HG03159 (cell line): ENCODE measurements around the gene RANBP2.

Experiments used
- ATAC-seq: cut with Tn5 transposase; IDR thresholded peaks from one replicate; pipeline ENCODE4 v1.9.1; 2021; ENCODE audit warnings: mild to moderate bottlenecking, moderate library complexity; ENCODE audit not compliant: unreplicated experiment

Gene RANBP2

DNA sequence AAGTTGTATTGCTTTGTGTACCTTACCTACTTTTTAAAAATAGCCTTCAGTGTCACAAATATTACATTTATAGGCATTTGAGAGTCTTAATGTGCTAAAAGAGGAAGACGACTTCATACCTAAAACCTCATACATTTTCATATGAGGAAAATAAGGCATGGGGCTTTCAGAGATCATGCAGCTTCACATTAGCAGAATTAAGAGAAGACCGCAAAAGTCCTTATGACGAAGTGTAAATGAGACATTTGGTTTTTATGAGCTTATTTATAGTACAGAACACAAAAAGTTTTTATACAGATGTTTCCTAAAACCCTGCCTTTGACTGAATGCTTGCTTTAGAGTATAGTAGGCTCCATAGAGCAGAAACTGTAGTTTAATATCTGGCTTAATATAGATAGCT lies 57.2 kb downstream of the RANBP2 start:
- peak; percentile 73 for ATAC-seq

DNA sequence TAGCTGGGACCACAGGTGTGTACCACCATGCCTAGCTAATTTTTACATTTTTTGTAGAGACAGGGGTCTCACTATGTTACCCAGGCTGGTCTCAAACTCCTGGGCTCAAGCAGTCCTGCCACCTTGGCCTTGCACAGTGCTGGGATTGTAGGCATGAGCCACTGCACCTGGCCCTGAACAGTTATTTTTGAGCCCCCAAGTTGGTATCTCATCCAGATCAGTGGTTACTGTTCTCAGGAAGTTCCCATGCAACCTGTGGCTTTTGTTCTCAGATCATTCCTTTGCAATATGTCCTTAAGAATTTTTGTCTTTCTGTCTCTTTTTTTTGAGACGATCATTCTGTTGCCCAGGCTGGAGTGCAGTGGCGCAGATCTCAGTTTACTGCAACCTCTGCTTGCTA lies 59.6 kb downstream of the RANBP2 start:
- ATAC-seq = no peak

DNA sequence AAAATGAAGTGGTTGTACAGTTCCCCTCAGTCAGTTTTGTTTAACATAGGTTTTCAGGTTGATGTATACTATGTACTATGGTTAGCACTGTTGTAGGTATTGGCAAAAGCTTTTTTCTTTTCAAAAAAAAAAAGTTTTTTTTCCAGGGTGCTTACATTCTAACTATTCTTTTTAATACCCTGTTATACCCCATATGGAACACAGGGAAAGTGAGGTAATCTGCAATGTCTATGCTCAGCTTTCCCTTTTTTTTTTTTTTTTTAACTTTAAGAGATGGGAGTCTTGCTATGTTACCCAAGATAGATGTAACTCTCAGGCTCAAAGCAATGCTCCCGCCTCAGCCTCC lies 66.7 kb downstream of the RANBP2 start:
- ATAC-seq = peak; percentile 3

DNA sequence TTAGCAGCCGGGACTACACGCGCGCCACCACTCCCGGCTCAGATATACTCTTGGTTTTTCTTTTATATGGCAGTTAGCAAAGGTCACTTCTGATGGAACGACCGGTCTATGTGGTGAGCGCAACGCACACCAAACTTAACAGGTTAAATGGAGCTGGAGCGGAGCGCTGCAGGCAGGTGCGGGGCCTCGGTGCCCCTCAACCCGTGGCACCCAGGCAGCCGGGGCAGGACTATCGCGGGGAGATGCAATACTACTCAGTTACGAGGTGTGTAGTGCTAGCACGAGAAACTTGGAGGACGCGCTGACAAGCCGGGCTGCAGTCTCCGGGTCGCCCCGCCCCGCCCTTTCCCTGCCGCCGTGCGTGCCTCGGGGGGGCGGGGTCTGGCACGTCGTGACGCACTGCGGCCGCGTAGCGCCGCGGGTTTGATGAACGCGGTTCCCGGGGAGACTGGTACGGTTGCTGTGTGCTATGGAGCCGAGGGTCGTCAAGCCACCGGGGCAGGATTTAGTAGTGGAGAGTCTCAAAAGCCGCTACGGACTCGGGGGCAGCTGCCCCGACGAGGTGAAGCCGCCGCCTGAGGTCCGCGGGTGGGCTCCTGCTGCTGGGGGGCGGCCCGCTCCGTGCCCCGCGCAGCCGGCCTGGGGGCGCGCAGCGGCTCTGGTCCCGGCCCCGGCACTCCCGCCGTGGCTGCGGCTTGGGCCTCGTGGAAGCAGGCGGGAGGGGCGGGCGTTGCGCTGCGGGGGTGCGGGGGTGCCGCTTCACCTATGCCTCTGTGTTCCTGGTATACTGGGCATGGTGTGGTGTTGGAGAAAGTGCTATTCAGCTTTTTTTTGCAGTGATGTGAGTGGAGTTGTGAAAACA lies 67.3 kb downstream of the RANBP2 start, which contains the start of gene CCDC138:
Gene CCDC138 (plus strand): TSS at position 418 of the 862 bp plus-strand sequence. CDS start 52 bp downstream, at position 470.
- peak; percentile 97 for ATAC-seq

DNA sequence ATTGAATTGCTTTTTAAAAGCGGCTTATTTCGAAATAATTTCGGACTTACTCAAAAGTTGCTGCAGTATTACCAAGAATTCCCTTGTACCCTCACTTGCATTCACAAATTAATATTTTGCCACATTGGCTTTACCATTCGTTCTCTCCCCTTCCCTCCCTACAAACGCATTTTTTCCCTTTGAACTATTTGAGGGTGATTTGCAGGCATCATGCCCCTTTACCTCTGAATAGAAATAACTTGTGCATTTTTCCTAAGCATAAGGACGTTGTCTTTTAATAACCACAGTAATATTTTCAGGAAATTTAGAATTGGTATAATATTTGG lies 67.9 kb downstream of the RANBP2 start:
- no peak for ATAC-seq

DNA sequence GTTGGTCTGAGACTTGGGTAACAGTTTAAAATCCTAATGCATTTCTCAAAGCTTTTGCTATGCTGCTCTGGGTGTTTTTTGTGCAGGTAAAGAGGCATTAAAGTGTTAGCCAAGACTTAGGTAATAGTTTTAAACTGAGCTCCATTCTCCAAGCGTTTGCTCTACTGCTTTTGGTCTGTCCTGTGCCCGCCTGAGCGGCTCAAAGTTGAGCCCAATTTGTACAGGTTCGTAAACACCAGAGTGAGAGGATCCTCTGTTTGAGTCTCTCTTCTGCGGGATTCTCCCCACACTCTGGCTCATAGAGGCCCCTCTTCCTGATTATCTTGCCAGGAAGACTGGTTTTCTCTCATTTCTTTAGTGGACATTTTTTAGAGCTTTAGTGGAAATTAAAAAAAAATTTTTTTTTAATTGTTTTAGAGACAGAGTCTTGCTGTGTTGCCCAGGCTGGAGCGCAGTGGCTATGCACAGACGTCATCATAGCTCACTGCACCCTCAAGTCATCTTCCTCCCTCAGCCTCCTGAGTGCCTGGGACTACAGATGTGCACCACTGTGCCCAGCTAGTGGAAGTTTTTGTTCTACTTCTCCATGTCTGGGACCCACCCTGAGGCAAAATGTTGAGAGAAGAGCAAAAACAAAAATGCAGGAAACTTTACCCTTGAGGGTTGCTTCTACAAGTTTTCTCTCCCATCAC lies 83.9 kb downstream of the RANBP2 start:
- ATAC-seq = no peak

DNA sequence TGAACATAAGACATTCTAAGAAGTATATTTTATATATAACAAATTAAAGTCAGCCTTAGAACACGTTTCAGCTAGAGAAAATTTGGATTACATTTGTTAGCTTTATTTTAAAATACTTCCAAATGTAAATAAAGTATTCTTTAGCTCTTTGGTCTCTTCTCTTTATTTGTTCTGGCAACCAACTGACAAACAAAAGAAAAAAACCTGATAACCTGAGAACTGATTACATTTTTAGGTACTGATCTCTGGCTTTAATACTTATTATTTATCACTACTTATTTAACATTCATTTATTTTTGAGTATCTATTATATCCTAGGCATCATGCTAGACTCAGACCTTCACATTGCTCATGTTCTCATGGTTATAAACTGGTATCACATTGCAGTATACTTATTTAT lies 85.8 kb downstream of the RANBP2 start:
- ATAC-seq = no peak

DNA sequence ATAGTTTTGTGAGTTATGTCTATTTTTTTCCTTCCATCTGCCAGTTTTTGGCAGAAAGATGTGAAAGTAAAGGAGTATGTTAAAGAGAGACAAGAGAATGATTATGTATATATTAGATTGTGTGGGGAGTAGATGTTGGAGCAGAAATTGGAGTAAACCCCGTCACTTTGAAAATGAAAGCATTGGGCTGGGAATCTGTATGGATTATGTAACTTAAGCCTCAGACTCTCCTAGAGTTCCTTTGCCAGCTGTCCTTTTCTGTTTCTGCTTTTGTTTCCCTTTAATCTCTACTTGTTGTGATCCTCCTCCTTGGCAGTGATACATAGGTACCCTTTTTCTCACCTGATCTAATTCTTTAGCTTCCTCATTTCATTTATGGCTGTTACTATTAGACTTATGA lies 86.5 kb downstream of the RANBP2 start:
- no peak for ATAC-seq

DNA sequence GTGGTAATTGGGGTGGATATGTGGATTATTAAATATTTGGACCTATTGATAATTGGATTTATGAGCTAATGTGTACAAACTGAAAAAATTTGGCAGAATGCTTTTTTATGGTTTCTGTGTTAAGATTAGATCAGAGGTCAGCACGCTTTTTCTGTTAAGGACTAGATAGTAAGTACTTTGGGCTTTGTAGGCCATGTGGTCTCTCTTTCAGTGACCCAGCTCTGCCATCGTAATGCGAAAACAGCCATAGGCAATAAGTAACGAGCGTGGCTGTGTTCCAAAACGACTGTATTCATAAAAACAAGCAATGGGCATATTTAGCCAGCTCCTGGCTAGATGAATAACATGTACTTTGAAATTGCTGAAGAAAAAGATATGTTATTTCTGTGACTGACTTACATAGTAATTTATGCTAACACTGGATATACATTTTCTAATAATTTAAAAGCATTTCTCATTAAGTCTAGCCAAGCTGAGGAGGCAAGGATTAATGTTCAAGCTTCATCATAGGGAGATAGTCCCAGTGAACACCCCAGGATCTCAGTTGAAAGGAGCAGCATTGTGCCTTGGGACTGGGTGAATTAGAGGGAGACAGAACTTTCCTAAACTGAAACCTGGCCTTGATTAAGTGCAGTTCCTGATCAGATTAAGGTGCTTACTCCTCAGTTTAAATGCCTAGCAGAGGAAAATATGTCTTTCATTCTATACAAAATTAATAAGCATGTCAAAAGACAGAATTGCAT lies 87.3 kb downstream of the RANBP2 start:
- no peak for ATAC-seq

DNA sequence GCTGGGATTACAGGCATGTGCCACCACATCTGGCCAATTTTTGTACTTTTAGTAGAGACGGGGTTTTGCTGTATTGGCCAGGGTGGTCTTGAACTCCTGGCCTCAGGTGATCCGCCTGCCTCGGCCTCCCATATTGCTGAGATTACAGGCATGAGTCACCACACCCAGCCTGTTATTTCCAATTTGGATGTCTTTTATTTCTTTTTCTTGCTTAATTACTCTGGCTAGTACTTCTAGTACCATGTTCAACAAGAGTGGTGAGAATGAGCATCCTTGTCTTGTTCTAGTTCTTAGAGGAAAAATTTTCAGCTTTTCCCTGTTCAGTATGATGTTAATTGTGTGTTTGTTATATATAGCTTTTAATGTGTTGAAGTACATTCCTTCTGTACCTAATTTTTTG lies 90.7 kb downstream of the RANBP2 start:
- ATAC-seq = no peak

DNA sequence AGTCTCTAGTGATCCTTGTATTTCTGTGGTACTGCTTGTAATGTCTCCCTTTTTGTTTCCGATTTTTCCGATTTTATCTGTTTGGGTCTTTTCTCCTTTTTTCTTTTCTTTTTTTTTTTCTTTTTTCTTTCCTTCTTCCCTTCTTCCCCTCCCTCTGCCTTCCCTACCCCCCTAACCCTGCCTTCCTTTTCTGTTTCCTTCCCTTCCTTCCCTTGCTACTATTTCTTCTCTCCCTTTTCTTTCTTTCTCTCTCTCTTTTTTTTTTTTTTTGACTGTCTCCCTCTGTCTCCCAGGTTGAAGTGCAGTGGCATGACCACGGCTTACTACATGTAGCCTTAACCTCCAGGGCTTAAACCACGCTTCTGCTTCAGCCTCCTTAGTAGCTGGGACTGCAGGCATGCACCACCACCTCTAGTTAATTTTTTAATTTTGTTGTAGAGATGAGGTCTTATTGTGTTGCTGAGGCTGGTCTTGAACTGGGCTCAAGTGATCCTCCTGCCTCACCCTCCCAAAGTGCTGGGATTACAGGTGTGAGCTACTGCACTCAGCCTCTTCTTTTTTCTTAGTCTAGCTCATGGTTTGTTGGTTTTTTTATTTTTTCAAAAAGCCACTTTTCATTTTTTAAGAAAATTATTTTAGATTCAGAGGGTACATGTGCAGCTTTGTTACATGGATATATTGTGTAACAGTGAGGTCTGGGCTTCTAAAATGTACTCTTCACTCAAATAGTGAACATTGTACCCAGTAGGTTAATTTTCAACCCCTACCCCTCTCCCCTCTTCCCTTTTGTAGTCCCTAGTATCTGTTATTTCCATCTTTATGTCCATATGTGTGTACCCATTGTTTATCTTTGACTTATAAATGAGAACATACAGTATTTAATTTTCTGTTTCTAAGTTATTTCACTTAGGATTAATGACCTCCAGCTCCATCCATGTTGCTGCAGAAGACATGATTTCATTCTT lies 92.0 kb downstream of the RANBP2 start:
- ATAC-seq = no peak

DNA sequence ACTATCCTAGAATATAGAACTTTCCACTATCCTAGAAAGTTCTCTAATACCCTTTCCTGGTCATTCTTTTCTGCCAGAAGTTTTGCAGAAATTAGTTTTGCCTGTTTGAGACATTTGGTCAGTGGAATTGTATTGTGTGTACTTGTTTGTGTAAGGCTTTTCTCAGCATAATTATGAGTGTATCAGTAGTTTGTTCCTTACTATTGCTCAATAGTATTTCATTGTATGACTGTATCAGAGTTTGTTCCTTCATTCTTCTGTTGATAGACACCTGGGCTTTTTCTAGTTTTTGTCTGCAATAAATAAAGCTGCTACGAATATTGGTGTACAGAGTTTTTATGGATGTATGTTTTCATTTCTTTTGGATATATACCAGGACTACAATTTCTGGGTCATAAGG lies 94.5 kb downstream of the RANBP2 start:
- ATAC-seq = no peak

DNA sequence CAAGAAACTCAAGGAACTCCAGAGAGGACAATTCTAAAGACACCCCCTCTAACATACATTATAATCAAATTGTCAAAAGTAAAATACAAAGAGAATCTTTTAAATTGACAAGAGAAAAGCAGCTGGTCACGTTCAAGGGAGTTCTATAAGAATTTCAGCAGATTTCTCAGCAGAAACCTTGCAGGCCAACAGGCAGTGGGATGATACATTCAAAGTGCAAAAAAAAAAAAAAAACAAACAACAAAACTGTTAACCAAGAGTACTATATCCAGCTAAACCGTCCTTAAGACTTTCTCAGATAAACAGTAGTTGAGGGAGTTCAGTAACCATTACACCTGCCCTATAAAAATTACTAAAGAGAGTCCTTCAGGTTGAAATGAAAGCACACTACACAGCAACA lies 101.2 kb downstream of the RANBP2 start:
- ATAC-seq = no peak

DNA sequence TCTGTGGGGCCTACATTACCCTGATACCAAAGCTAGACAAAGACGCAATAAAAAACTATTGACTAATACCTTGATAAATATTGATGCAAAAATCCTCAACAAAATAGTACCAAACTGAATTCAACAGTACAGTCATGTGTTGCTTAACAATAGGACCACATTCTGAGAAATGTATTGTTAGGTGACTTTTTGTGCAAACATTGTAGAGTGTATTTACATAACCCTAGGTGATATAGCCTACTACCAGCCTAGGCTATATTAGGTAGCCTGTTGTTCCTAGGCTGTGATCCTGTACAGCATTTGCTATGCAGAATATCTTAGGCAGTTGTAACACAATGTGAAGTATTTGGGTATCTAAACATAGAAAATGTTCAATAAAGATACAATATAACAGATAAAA lies 104.0 kb downstream of the RANBP2 start:
- no peak for ATAC-seq

DNA sequence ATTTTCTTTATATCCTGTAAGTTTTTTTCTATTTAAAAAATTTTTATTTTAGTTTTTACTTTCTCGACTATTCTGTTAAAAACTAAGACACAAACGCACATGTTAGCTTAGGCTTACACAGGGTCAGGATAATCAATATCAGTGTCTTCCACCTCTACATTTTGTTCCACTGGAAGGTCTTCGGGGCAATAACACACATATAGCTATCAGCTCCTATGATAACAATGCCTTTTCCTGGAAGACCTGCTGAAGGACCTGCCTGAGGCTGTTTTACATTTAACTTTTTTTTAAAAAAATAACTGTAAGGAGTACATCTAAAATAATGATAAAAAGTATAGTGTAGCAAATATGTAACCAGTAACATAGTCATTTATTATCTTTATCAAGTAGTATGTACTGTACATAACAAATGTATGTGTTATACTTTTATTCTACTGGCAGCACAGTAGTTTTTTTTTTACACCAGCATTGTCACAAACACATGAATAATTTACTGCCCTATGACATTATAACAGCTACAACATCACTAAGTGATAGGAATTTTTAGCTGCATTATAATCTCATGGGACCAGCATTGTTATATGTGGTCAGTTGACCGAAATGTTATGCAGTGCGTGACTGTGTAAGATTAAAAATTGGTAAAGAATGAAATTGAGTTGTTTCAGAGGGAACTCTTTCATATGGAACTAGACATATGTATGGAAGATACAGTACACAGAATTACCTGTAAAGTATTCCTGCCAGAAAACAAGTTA lies 105.2 kb downstream of the RANBP2 start:
- no peak for ATAC-seq

DNA sequence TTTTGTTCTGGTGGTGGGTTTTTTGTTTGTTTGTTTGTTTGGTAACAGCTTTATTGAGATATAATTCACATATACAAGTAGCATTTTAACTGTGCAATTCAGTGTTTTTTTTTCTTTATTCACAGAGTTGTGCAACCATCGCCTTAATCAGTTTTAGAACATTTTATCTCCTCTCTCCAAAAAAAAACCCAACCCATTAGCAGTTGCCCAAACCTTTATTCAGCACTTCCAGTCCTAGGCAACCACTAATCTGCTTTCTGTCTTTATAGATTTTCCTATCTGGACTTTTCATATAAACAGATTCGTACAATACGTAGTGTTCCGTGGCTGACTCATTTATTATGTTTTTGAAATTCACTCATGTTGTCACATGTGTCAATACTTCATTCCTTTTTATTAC lies 106.0 kb downstream of the RANBP2 start:
- no peak for ATAC-seq

DNA sequence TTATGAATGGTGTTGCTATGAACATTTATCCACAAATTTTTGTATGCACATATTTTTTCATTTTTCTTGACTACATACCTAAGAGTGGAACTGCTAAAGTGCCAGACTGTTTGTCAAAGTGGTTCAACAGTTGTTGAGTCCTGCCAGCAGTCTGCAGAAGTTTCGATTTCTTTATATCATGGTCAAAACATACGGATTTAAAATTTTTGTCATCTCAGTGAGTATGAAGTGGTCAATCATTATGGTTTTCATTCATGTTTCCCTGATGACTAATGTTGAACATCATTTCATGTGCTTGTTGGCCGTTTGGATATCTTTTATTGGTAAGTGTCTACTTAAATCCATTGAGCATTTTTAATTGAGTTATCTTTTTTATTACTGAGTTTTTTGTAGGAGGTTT lies 106.5 kb downstream of the RANBP2 start:
- no peak for ATAC-seq

DNA sequence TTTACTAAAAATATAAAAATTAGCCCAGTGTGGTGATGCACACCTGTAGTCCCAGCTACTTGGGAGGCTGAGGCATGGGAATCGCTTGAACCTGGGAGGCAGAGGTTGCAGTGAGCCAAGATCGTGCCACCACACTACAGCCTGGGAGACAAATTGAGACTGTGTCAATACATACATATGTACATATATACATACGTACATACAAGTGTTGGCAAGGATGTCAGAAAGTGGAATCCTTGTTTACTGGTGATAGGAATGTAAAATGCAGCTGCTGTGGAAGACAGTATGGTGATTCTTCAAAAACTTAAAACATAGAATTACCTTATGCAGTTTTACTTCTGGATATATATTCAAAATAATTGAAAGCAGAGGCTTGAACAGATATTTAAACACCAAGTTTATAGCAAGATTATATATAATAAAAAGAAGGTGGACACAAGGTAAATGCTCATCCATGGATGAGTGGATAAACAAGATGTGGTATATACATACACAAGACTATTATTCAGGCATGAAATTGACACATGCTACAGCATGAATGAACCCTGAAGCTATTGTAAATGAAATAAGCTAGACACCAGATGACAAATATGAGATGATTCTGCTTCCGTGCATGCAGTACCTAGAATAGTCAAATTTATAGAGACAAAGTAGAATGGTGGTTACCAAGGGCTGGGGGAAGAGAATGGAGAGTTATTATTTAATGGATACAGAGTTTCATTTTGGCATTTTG lies 110.5 kb downstream of the RANBP2 start:
- ATAC-seq = no peak

DNA sequence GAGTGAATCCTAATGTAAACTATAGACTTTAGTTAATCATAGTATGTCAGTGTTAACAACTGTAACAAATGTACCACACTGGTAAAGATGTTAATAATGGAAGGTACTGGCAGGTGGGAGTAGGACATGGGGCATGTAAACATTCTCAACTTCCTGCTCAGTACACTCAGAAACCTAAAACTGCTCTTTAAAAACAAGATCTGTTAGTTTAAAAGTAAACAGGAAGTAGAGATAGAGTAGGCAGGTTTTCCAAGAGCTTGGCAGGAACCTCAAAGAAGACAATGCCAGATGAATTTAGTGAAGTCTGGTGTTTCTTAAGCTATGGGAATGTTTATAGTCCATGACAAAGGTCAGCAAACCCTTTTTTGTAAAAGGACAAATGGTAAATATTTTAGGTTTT lies 113.9 kb downstream of the RANBP2 start:
- no peak for ATAC-seq
